RPMI8226 (cell line): ENCODE measurements around the gene SLC36A1.
"Not testable (repeated sequence)": the region's sequence is repeated elsewhere in the genome, so short reads cannot be mapped to it uniquely, and the experiment has no call there.

Experiments
- DNase-seq: peaks from one replicate; pipeline ENCODE4 v3.0.0-alpha.2; 2015

The SLC36A1 gene

DNA sequence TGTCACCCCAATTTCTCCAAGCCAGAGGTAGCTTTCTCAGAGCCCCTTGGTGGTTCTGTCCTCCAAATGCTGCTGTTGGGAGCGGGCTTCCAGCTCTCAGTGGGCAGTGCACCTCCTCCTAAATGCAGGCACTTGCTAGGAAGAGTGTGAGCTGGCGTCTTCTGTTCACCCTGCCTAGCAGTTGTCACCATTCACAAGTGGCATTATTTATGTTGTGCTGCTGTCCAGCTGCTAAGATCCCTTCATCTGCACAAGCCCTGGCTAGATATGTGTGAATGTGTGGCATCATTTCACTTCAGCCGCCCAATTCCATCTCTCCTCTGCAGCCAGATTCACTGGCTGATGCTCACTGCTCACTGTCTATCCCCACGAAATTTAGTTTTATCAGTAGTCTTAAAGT lies 43.7 kb downstream of the SLC36A1 start:
- no peak for DNase-seq

DNA sequence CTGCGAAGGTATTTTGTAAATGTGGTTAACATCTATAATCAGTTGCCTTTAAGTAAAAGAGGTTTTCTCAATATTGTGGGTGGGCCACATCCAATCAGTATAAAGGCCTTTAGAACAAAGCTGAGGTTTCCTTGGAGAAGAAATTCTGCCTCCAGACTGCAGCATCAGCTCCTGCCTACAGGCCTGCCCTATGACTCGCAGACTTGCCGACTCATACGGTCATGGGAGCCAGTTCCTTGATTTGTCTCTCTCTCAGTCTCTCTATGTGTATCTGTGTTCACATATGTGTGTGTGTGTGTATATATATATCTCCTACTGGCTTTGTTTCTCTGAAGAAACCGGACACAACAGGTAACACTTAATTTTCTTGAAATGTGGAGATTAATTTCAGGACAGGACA lies 45.3 kb downstream of the SLC36A1 start:
- DNase-seq = no peak

DNA sequence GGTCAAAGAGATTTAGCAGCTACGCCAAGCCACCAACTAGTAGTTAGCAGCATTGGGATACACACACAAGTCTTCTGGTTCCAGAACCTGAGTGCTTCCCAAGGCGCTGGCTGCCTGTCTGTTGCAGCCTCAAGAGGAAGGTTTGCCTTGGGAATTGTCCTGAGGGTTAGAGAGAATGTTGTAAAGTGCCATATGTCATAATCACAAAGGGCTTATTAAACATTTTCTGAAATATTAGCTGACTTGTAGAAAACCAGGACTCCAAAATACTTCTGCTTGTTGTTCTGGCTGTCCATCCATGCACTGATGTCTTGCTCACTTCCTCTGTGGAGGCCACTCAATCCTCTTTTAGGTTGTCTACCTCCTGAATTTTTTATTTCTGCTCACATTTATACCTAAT lies 46.3 kb downstream of the SLC36A1 start:
- no peak for DNase-seq

DNA sequence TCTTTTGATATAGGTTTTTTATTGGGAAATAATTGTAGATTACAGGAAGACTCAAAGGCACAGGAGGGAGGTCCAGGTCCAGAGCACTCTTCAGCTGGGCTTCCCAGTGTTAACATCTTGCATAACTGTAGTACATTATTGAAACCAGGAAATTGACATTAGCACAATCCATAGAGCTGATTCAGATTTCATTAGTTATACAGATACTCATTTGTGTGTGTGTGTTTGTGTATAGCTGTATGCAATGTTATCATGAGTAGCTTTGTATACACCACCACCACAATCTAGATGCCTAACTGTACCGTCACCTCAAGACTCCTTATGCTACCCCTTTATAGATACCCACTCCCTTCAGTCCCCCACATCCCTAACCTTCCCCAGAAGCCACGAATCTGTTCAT lies 47.9 kb downstream of the SLC36A1 start:
- no peak for DNase-seq

DNA sequence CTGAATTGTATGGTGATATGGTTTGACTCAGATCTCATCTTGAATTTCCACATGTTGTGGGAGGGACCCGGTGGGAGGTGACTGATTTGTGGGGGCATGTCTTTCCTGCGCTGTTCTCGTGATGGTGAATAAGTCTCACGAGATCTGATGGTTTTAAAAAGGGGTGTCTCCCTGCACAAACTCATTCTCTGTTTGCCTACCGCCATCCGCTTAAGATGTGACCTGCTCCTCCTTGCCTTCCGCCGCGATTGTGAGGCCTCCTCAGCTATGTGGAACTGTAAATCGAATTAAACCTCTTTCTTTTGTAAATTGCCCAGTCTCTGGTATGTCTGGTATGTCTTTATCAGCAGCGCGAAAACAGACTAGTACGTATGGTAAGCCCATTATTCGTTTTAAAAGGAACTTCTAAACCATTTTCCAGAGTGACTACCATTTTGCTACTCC lies 48.7 kb downstream of the SLC36A1 start:
- DNase-seq = no peak

DNA sequence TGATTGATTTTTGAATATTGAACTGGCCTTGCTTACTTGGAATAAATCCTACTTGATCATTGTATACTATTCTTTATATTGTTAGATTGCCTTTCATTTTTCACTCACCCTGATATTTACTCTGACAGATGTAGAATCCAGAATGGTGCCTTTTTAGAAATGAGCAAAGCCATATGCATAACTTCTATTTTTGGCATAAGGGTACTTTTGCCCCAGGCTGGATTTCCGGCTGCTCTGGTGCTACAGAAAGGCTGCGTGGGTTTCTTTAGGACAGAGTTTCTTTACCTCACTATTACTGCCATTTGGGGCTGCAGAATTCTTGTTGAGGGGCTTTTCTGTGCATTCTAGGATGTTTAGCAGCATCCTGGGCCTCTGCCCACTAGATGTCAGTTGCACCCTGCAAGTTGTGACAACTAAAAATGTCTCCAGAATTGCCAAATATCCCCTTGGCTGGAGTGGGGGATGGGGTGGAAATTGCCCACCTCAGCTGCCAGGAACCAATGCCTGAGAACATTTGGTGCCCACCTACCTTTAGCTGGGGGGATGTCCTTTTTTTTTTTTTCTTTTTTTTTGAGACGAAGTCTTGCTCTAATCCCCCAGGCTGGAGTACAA lies 50.1 kb downstream of the SLC36A1 start:
- no peak for DNase-seq

DNA sequence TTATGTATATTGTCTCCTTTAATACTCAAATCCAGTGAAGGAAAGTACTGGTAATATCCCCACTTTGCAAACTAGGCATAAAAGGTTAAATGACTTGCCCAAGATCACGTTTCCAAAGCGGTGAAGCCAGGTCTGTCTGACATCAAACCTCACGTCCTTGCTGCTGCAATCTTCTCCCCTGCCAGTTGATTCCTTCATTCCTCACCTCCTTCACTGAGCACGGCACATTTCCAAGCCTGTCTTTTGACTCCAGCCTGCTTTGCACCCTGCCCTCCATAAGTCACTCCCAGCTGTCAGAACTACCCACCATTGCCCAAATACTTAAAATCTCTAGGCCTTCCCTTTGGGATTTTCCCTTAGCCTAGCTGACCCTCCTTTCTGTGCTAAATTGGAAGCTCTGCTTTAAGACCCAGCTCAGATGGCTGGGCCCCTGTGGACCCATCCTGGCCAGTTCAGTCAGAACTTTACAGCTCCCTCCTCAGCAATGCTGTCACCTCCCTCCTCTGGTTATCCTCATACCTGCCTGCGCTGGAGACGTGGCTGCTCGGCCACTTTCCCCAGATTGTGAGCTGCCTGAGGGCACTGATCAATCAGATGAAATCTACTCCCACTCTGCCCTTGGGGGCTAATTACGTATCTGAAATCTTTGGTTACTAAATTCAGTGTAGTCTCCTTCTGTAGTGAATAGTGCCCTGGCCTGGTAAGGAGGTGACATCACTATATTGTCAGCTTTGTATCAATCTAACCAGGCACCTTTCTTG lies 51.2 kb downstream of the SLC36A1 start:
- DNase-seq = no peak

DNA sequence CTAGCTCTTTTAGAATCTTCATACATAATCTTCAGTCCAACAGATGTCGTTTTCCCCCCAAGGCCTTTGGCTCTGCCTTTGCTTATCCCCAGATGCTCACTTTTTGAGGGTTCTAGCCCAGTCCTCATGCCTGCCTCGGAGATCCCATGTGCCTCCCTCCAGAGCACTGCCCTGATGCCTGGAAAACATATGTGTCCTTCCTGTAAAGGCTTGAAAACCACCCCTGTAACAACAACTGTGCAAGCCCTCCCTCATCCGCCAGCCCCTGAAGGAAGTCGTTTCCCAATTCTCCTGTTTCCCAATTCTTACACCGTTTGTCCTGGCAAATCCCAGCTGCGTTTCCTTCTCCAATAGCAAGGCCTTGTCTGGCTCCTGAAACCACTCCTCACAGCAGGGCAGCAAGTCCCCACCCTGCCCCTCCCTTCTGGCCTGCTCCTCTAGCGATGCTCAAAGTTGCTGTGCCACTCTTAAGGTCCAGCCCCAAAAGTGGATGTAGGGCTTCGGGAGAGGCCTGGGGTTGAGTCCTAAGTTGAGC lies 52.2 kb downstream of the SLC36A1 start:
- DNase-seq = no peak

DNA sequence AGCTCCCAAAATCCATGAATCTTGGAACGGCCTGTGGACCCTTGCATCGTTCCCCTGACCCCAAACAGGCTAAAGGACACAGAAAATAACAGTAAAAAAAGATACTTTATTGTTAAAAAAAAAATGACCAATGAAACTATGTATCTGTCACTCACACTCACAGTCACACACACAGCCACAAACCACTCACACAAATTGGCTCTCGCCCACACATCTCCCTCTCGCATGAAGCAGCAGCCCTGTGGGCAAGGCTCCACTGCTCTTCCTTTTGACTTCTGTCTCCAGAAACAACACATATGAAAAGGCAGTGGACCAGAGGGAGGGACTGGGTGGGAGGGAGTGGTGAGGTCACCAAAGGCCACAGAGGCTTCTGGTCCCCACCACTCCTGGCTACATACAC lies 56.6 kb downstream of the SLC36A1 start:
- DNase-seq = no peak

DNA sequence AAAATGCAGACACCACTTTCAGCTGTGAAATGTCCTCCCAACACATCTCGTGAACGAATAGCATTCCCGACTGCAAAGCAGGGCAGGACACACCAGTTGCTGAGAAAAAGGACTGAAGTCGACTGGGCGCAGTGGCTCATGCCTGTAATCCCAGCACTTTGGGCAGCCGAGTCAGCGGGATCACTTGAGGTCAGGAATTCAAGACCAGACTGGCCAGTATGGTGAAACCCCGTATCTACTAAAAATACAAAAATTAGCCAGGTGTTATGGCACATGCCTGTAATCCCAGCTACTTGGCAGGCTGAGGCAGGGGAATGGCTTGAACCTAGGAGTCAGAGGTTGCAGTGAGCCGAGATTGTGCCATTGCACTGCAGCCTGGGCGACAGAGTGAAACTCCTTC lies 60.9 kb downstream of the SLC36A1 start:
- DNase-seq = not testable (repeated sequence)

DNA sequence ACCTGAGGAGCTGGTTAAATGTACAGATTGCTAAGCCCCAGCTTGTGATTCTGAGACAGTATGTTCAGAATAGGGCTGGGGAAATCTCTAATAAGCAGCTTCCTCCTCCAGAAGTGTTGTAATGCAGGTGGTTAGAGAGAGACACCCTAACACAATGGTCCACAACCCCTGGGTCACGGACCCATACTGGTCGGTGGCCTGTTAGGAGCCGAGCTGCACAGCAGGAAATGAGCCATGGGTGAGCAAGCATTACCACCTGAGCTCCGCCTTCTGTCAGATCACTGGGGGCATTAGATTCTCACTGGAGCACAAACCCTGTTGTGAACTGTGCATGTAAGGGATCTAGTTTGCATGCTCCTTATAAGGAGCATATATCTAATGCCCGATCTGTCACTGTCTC lies 61.8 kb downstream of the SLC36A1 start:
- DNase-seq = no peak

DNA sequence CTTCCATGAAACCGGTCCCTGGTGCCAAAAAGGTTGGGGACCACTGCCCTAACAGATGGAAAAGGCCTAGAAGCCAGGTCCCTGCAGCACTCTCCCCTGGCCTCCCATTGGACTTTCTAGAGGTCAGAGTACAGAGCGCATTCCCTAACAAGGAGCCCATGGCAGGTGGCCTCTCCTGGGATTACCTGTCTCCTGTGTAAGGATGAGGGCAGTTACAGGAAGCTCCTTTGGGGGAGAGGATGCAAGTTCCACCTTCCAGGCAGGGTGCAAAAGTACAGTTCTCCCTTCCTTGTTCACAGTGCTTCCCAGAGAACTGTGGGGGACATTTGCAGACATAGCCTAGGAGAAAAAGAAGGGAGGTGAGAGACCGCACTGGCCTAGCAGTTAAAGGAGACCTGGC lies 62.4 kb downstream of the SLC36A1 start:
- no peak for DNase-seq

DNA sequence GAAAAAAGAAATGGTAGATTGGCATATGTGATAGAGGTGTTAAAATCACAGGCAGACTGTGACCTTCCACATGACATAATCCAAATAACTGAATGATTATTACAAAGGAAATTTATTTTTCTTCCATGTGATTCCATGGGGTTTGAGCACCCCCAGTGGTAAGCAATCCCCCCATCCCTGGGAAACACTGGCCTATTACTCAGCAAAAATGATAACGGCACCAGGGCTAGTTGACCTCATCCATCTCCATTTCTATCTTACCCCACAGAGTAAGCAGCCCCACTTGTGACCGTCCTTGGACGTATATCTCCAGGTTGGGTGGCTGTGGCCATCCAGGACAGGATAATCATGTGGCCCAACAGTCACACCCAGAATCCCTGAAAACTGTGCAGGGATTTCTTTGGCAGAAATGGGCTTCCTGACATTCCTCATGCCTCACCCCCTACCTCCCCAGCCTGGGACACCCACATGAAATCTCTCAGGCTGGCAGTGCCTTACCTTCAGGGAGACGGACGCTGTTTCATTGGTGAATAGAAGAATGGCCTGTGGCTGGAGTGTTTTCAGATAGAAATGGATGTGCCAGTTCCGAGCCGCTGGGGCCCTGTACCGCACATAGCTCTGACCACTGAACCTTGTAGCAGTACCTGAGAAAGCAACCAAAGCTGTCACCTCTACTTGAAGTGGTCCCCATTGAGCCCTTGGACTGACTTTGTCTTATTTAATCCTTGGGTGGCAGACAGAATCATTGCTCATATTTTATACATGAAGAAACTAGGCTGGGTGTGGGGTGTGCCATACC lies 69.9 kb downstream of the SLC36A1 start:
- DNase-seq = no peak

DNA sequence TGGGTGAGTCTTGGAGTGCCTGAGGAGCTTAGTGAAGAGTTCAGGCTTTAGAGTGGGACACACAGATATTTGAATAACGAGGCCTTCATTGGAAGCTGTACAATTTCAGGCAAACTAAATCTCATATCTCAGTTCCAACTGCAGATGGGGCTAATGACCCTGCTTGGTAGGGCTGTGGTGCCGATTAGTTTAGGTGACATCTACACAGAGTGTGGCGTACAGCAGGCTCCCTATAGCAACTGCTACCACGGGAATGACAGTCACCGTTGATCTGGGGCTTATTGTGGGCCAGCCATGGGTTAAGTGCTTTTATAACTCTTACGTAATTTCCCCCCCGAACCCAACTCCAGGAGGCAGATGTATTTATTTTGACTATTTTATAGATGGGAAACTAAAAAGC lies 72.9 kb downstream of the SLC36A1 start:
- no peak for DNase-seq

DNA sequence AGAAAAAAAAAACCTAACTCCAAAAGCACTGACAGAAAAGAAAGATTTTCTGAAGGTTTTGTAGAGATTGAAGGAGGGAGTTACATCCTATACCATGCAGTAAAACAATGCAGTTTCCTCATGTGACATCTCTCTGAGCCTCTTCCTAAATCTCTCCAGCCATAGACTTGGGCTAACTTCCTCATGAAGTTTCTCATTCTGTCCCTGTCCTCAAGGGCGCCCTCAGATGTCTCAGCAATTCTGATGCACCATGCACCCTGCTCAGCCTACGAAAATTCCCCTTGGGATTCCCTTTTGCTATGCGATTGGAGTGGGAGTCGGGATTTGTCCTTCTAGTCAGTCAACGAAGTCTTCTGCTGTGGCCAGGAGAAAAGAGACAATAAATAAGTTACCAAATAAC lies 74.8 kb downstream of the SLC36A1 start:
- no peak for DNase-seq

DNA sequence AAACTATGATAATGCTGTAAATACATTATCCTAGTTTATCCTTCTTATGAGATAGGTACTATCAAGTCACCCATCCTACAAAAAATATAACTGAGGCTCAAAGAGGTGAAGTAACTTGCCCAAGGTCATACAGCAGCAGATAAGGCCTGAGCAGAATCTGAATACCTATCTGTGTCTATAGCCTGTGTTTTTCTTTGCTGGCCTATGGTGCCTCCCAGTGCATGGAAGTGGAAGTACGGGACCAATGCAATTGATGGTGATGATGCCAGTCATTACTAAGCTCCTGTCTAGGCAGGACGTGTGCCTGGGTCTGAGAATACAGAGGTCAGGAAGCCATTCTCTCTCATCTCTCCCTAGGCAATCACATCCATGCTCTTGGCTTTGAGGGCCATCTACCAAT lies 75.9 kb downstream of the SLC36A1 start:
- peak; percentile 47 for DNase-seq

DNA sequence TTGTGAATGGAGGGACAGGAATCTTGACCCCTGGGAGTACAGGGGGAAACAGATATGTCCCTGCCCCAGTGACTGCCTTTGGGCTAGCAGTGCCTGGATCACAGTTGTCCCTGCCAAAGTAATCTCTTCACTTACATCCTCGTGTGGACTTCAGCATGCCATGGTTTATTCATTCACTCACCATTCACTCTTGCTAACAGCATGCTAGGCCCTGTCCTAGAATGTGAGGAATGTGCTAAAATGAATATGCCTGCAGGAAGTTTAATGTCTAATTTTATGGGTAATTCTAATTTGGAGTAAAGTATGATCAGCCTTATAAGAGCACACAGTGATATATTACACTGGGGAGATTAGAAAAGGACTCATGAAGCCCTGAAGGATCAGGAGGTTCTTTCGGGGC lies 80.8 kb downstream of the SLC36A1 start:
- no peak for DNase-seq

DNA sequence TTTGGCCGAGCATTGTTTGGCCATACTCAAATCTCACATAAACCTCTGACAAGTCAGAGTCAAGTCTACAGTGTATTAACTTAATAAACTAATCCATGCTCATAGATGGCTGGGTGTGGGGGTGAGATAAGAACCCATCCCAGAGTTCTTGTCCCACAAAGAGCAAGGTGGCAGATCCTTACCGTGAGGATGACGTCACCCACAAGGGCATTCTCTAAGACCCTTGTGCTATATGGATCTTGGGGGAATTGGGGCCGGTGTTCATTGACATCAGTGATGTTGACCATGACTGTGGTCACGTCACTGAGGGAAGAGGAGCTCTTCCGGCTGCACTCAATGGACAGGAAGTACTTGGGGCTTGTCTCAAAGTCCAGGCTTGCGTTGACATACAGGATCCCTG lies 81.6 kb downstream of the SLC36A1 start:
- no peak for DNase-seq

DNA sequence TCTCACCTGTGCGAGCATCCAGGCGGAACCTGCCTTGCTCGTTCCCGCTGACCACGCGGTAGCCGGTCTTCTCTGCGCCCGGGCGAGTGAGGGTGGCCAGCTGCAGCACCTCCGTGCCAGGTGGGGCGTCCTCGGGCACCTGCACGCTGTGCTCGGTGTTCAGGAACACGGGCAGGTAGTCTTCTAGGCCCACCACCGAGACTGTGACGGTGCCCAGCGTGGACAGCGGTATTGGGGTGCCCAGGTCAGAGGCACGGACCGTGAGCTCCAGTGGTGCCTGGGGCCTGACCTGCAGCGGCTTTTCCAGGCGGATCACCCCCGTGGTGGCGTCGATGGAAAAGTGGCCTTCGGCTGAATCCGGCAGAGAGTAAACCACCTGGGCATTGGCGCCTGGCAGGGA lies 84.2 kb downstream of the SLC36A1 start:
- DNase-seq = no peak

DNA sequence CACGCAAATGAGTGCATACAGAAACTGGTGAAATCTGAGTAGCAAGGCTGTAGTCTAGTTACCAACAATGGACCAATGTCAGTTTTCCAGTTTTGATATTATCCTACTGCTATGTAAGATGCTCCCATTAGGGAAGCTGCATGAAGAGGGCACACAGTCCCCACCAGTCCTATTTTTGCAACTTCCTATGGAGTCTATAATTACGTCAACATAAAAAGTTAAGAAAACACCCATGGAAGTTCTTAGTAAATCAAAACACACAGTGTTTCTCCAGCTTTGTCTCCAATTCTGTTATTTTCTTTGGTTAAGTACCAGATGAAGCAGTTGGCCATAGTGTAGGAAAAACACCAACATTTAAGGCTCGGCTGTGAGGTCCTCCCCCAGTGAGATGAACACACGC lies 85.0 kb downstream of the SLC36A1 start:
- no peak for DNase-seq

DNA sequence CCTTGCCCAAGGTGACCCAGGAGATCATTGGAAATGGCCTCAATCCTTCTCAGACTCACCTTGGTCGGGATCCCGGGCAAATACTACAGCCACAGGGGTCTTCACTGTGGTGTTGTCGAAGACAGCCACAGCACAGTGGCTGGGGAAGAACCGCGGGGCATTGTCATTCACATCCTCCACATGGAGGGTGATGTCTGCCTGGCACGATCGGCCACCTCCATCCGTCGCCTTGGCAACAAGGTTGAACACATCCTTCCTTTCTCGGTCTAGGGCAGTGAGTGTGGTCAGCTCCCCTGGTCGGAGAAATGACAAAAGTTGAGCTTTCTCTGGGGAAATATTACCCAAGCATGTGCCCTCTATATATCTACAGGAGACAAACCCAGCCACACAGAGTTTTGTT lies 86.9 kb downstream of the SLC36A1 start:
- DNase-seq = no peak

DNA sequence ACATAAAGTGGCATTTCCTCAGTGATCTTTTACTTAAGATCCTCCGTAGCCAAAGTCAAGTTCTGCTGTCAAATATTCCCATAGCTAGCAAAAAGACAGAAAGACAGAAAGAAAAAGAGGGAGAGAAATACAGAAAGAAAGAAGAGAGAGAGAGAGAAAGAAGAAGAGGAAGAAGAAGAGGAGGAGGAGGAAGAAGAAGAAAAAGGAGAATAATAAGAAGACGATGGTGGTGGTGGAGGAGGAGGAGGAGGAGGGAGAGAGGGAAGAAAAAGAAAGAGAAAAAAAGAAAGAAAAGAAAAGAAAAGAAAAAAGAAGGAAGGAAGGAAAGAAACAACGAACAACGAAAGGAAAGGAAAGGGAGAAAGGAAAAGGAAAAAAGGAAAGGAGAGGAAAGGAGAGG lies 89.6 kb downstream of the SLC36A1 start:
- no peak for DNase-seq

DNA sequence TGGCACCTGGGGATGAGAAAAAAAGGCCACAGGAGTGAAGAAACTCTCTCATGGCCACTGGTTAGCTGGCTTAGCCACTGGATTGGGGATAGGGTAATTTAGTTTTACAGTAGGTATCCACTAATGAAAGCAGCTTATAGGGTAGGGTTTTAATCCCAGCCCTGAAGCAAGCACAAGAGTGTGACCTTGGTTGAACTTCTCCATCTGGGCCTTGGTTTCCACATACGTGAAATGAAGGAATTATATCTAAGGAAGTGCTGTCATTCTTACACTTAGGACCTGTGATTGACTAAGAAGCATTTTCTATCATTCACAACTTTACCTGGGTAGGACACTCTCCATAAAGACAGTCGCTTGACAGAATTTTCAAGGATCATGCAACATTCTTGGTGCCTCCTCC lies 94.2 kb downstream of the SLC36A1 start:
- no peak for DNase-seq
